CD4-positive, alpha-beta T cell treated with Interleukin-6 for 4 hours (primary cell): ENCODE measurements around the gene FN3K.

ENCODE experiments used
- DNase-seq: peaks from one replicate; pipeline ENCODE4 v3.0.0-alpha.2; 2020; ENCODE audit warnings: mixed read lengths

FN3K gene

DNA sequence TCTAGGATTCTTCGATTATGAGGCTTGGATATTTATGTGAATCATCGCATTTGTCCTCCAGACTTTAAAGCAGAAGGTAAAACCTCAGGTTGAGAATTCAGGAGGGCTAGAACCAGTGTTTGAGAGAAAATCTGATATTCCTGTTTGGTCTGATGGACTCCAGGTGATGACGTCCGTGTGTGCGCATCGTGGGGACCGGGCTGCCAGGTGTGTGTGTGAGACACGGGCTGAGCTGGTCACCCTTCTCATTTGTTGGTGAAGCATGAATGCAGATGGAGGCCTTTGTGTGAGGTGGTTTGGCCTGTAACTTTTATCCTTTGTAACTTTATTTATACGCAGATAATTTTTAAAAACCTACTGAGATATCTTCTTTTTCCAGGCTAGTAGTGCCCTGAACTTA is 61.6 kb downstream of the FN3K start:
- no peak for DNase-seq

DNA sequence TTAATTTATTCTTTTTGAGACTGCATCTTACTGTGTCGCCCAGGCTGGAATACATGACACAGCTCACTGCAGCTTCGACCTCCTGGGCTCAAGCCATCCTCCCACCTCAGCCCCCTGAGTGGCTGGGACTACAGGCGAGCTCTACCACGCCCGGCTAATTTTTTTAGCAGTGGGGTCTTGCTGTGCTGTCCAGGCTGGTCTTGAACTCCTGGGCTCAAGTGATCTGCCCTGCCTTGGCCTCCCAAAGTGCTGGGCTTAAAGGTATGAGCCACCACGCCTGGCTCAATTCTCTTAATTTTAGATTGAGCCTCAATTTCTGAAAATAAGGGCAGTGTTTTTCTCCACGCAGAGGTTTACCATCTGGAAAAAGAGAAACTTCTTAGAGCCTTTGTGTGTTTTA is 63.3 kb downstream of the FN3K start:
- no peak for DNase-seq

DNA sequence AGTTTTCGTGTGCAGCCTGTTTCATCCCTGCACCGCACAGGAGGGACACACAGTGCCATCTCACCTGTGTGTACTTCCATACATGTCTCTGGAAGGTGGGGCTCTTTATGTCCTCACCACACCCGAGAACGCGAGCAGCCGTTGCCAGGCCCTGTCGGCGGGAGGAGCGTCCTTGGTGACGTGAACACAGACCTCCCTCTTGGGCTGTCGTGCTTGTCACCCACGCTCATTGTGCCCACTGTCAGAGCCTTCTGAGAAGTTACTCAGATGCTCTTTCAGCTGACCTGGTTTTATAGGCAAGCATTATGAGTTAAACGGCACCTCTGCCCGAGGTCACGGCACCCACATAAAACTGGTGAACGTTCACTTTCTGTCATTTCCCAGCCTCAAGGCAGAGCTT is 64.2 kb downstream of the FN3K start:
- DNase-seq = no peak
